Spleen (tissue), 11 donors: ENCODE results near the gene MFSD12. TPM values are rescaled to one million over a fixed set of nuclear protein-coding genes. Genes with fewer than 3 reads are reported as not detected.
A peak's percentile ranks its signal among the peaks of the same experiment; 100 is the strongest.

Source experiments
- DNase-seq: peaks from one replicate; pipeline ENCODE4 v3.0.0-alpha.2; 2020
- H3K27ac ChIP-seq, 8 donors: fragments of 200-600 bp; sonication (generic) in 7 of 8; 1 replicate in 4 of 8; 2 replicates in 4 of 8; pipeline versions ENCODE4 v1.5.0 to v1.8.0; 2016 to 2021; ENCODE audit warnings: inconsistent platforms in 4 of 8, mild to moderate bottlenecking in 4 of 8, moderate library complexity in 1 of 8
- H3K27me3 ChIP-seq, 7 donors: fragments of 200-600 bp; sonication (generic) in 6 of 7; replicated peaks in 1 of 7; 1 replicate in 4 of 7; 2 replicates in 3 of 7; pipeline versions ENCODE4 v1.5.0 to v1.8.0; 2016 to 2021; ENCODE audit warnings: inconsistent platforms in 3 of 7, mild to moderate bottlenecking in 1 of 7
- H3K36me3 ChIP-seq, 6 donors: fragments of 200-600 bp; sonication (generic) in 5 of 6; 1 replicate in 4 of 6; 2 replicates in 2 of 6; pipeline versions ENCODE4 v1.5.0 to v1.8.0; 2016 to 2021; ENCODE audit warnings: inconsistent platforms in 2 of 6
- H3K4me1 ChIP-seq, 6 donors: fragments of 200-600 bp; sonication (generic) in 5 of 6; 1 replicate in 3 of 6; 2 replicates in 3 of 6; pipeline versions ENCODE4 v1.5.0 to v1.8.0; 2016 to 2021; ENCODE audit warnings: inconsistent platforms in 3 of 6
- H3K4me3 ChIP-seq, 8 donors: fragments of 200-600 bp; sonication (generic) in 7 of 8; 1 replicate in 4 of 8; 2 replicates in 4 of 8; pipeline versions ENCODE4 v1.5.0 to v1.8.0; 2016 to 2021; ENCODE audit warnings: inconsistent platforms in 4 of 8, mild to moderate bottlenecking in 4 of 8, moderate library complexity in 2 of 8
- H3K9me3 ChIP-seq, 8 donors: fragments of 200-600 bp; sonication (generic) in 7 of 8; 1 replicate in 4 of 8; 2 replicates in 4 of 8; pipeline versions ENCODE4 v1.5.0 to v1.8.0; 2016 to 2021; ENCODE audit warnings: inconsistent platforms in 4 of 8
- POLR2A ChIP-seq, 3 donors: fragments of 450-650 bp; IDR thresholded peaks; one replicate each; pipeline ENCODE4 v1.5.1; 2017; ENCODE audit warnings: antibody characterized with exemption in 3 of 3, mild to moderate bottlenecking in 1 of 3
- POLR2AphosphoS5 ChIP-seq, 3 donors: sonication (generic); formaldehyde crosslinking; IDR thresholded peaks; one replicate each; pipeline ENCODE4 v1.5.1; 2017; ENCODE audit warnings: antibody characterized with exemption in 3 of 3
- WGBS, 5 donors: extraction: QIAGEN DNeasy Blood & Tissue Kit in 3 of 5; methylation state at CpG; one replicate each; pipeline versions ENCODE4 v1.1.5 to v1.1.7; 2013 to 2018; 5-methylcytosine and 5-hydroxymethylcytosine counted together
- intact Hi-C: fragments of 100-400 bp; cut with DNase I; formaldehyde crosslinking; loops from one replicate; pipeline ENCODE4 v1.15.0; 2023; ENCODE audit warnings: low total_unique reads
- polyA plus RNA-seq, 3 donors: library from polyadenylated mRNA; stranded (reverse); fragments of 200-250 nt; gene quantifications; one replicate each; pipeline ENCODE4 v1.2.1, GENCODE V29; 2013
- total RNA-seq, 7 donors: library from RNA; depleted of rRNA in 3 of 7; stranded (reverse); fragments of >200 nt in 3 of 7; fragmentation: NEBNext Ultra II Directional in 4 of 7; extraction: Animal tissue kit (Norgen Biotek cat#: 25700) in 4 of 7; gene quantifications; one replicate each; pipeline versions ENCODE4 v1.1.0 to v1.2.1, GENCODE V29; 2016 to 2021
- TF ChIP-seq, protein P1 (sequence below), 11 experiments: fragments of 200-600 bp in 7 of 11; fragments of 450-650 bp in 4 of 11; sonication (generic) in 4 of 11; IDR thresholded peaks in 8 of 11; conservative IDR thresholded peaks in 3 of 11; 1 replicate in 7 of 11; 2 replicates in 4 of 11; pipeline versions ENCODE4 v1.4.0 to v1.8.0; 2016 to 2021; ENCODE audit warnings: antibody characterized with exemption in 11 of 11, inconsistent platforms in 4 of 11, mild to moderate bottlenecking in 1 of 11
- donor health status: healthy with polysubstance abuse.
- donor health status: DM: no; HTN: no; CAD: no; lungs with moderate emphysema.
- donor health status: DM: no; HTN: no; CAD: no.
- donor health status: Bipolar disorder and iron deficiency.
- donor health status: healthy.
- donor health status: DM: no; HTN: no; CAD: no.
- donor health status: DM: yes; HTN: yes; CAD: no.

The MFSD12 gene
- total and polyA plus RNA-seq, 10 donors: 31.0 to 131 (median 85.1) TPM

DNA sequence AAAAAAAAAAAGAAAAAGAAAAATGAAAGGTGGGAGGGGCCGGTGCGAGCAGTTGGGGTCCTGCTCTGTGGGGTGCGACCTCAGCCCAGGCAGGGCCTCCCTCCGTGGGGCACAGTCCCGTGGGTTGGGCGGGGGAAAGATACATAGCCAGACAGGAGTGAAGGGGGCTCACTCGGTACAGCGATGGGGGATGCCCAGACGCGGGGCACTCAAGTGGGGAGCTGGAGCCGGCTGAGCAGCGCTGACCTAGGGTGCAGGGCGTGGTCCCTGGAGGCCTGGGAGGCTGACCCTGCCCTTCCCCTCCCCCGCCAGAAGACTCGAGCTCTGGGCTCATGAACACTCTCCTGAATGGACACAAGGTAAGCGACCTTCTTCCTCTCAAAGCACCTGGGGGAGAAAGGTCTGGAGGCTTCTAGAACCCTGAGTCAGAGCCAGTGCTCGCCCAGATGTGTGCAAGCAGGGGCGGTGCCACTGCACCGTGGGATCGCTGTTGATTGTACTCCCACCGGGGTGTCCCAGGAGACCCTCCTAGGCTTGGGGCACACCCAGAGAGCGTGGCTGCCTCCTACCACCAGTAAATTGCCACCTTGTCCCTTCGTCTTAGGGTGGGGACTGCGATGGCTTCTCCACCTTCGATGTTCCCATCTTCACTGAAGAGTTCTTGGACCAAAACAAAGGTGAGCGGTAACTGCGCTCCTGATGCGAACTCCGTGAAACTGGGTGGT, 18.7 kb upstream of the MFSD12 start:
- intact Hi-C loops: no loop called here

DNA sequence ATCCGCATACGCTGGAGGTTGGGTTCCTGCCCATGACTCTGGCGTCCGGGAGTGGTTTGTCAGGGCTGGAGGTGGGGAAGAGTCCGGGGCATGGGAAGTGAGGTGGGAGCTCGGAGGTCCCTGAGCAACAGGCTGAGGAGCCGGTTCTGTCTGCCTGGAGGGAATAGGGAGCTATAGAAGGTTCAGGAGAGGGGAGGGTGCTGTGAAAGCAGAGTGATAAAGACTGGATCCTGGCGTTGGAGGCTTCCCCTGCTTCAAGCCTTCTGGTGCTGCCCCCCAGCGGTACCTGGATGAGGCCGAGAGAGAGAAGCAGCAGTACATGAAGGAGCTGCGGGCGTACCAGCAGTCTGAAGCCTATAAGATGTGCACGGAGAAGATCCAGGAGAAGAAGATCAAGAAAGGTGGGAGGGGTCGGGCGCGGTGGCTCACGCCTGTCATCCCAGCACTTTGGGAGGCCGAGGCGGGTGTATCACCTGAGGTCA, 17.9 kb upstream of the MFSD12 start:
- no peaks in the 10 kb centered on the region for H3K27me3 ChIP-seq
- H3K27ac ChIP-seq: no peak overlapping the region
- DNase-seq: no peak
- intact Hi-C loops: no loop called here
- TF ChIP-seq, protein P1, sequence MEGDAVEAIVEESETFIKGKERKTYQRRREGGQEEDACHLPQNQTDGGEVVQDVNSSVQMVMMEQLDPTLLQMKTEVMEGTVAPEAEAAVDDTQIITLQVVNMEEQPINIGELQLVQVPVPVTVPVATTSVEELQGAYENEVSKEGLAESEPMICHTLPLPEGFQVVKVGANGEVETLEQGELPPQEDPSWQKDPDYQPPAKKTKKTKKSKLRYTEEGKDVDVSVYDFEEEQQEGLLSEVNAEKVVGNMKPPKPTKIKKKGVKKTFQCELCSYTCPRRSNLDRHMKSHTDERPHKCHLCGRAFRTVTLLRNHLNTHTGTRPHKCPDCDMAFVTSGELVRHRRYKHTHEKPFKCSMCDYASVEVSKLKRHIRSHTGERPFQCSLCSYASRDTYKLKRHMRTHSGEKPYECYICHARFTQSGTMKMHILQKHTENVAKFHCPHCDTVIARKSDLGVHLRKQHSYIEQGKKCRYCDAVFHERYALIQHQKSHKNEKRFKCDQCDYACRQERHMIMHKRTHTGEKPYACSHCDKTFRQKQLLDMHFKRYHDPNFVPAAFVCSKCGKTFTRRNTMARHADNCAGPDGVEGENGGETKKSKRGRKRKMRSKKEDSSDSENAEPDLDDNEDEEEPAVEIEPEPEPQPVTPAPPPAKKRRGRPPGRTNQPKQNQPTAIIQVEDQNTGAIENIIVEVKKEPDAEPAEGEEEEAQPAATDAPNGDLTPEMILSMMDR (IDR thresholded peaks at IDR 0.05 in 8 of 11, conservative IDR thresholded peaks at IDR 0.05 in 3 of 11): no peak
- TF ChIP-seq POLR2A (IDR thresholded peaks at IDR 0.05): no peak
- no peak for TF ChIP-seq POLR2AphosphoS5 (IDR thresholded peaks at IDR 0.05)
- peaks cover 0 to 45% (median 4%) of the 10 kb centered on the region in 6 donors for H3K36me3 ChIP-seq
- H3K9me3 ChIP-seq: no peaks in the 10 kb centered on the region
- WGBS, 5 donors: 91 to 94% (median 91%) methylated on average over 18 to 19 of the region's 19 CpGs
- H3K4me1 ChIP-seq: peaks cover 0 to 46% (median 30%) of the 10 kb centered on the region in 6 donors
- H3K4me3 ChIP-seq: no peak overlapping the region

More for the DNA sequence above, 18.7 kb upstream of the MFSD12 start:
- H3K4me1 ChIP-seq: peaks cover 0 to 46% (median 30%) of the 10 kb centered on the region in 6 donors
- peak overlapping the region in 4 of 8 donors; percentile 29 to 60 (median 38) for H3K4me3 ChIP-seq
- DNase-seq: no peak
- H3K36me3 ChIP-seq: peaks cover 0 to 45% (median 4%) of the 10 kb centered on the region in 6 donors
- H3K9me3 ChIP-seq: no peaks in the 10 kb centered on the region
- H3K27ac ChIP-seq: peak overlapping the region in 1 of 8 donors; percentile 42
- H3K27me3 ChIP-seq: no peaks in the 10 kb centered on the region
- TF ChIP-seq, protein P1 (IDR thresholded peaks at IDR 0.05 in 8 of 11, conservative IDR thresholded peaks at IDR 0.05 in 3 of 11): no peak
- 84 to 89% (median 86%) methylated on average over 27 to 29 of the region's 29 CpGs for WGBS, 5 donors

DNA sequence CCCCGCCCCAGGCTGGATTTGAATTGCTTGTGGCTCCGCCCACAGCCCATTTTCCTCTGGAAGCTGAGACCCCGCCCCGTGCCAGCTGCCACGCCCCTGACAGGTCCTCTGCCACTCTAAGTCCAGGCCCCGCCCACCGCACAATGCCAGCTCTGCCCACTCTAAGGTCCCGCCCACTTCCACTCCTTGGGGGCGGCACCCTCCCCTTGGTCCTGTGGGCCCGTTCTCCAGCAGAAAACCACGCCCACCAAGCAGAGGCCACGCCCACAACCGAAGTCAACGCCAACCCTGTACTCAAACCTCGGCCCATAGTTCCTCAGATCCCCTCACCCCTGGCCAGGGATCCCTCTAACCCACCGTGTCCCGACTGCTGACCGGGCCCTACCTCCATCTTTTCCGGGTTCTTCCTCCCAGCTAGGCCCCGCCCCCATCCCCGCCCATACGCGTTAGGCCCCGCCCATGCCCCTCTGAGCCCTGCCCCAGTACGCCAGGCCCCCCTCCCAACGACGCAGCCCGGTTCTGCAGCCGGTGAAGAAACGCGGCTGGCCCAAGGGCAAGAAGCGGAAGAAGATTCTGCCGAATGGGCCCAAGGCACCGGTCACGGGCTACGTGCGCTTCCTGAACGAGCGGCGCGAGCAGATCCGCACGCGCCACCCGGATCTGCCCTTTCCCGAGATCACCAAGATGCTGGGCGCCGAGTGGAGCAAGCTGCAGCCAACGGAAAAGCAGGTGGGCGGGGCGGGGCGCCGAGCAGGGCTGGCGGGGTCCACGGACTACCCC, 16.7 kb upstream of the MFSD12 start:
- H3K4me3 ChIP-seq: peak overlapping the region; percentile 86 to 98 (median 92)
- WGBS, 5 donors: 61 to 69% (median 66%) methylated on average over 44 to 55 of the region's 55 CpGs
- intact Hi-C loops: no loop called here
- TF ChIP-seq, protein P1 (IDR thresholded peaks at IDR 0.05 in 8 of 11, conservative IDR thresholded peaks at IDR 0.05 in 3 of 11): no peak
- TF ChIP-seq POLR2AphosphoS5 (IDR thresholded peaks at IDR 0.05): peak in 2 of 3 donors; percentile 35 to 48
- peaks cover 0 to 45% (median 4%) of the 10 kb centered on the region in 6 donors for H3K36me3 ChIP-seq
- no peaks in the 10 kb centered on the region for H3K9me3 ChIP-seq
- peak overlapping the region in 6 of 8 donors; percentile 83 to 94 (median 90) for H3K27ac ChIP-seq
- H3K4me1 ChIP-seq: peaks cover 0 to 46% (median 30%) of the 10 kb centered on the region in 6 donors
- DNase-seq: peak; percentile 95
- H3K27me3 ChIP-seq: no peaks in the 10 kb centered on the region
